ENCODE results near the gene TTC9C.

Gene TTC9C

DNA sequence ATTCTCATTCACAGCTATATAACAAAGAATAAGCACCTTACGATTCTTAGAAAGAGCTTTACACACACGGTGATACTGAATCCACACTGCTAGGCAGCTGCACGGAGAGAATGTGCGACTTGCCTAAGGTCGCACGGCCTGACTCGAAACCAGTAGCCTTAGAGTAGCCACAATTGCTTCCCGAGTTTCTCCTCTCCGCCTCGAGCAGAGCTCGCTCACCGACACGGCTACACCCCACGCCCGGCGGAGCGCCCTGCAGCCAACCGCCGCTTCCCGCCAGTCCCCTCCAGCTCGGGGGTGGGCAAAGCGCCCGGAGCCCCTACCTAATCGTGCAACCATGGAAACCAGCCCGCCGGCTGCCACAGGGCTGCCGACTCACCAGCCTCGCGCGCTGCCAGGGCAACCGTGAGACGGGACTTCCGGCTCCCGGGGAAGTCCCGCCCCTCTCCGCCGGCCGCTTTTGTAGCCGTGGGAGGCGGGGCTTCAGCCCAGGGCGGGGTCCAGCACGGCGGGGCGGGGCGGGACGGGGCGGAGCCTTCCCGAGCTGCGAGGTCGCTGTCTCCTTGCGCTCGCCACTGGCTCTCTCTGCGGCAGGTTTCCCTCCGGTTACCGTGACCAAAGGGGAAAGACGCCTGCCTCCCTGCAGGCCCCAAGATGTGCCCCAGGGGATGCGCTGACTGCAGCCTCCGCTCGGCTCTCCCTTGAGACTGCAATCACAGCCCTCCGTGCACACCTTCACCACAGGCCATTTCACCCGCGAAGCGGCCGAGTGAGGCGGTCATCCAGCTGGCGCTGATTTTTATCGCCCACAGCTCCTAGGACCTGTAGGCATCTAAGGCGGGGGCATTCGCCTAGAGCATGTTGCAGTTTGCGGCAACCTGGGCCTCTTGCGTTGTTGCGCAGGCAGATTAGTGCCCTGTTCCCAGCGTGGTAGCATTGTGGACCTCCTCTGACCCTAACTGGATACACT is 22.1 kb upstream of the TTC9C start:
- Mint-ChIP-seq H3K4me1 (peaks cover 58% of the 10 kb centered on the region), H3K27ac (peak overlapping the region; percentile 97), H3K9me3 (no peaks in the 10 kb centered on the region), H3K36me3 (peaks cover 70% of the 10 kb centered on the region), H3K4me3 (peak overlapping the region; percentile 88)
- peak; percentile 78 for ATAC-seq
- peak; percentile 92 to 94 for DNase-seq (ENCODE audit: low spot score in 2 of 2)

- Mint-ChIP-seq H3K36me3 (peaks cover 70% of the 10 kb centered on the region), H3K4me3 (peak overlapping the region; percentile 88), H3K4me1 (peaks cover 58% of the 10 kb centered on the region), H3K9me3 (no peaks in the 10 kb centered on the region), H3K27ac (peak overlapping the region; percentile 97)
- DNase-seq (ENCODE audit: low spot score in 2 of 2) (no peak), ATAC-seq (no peak)
Observed at GRCh38 chr11:62706850-62707247, 21.4 kb upstream of the TTC9C start.

DNA sequence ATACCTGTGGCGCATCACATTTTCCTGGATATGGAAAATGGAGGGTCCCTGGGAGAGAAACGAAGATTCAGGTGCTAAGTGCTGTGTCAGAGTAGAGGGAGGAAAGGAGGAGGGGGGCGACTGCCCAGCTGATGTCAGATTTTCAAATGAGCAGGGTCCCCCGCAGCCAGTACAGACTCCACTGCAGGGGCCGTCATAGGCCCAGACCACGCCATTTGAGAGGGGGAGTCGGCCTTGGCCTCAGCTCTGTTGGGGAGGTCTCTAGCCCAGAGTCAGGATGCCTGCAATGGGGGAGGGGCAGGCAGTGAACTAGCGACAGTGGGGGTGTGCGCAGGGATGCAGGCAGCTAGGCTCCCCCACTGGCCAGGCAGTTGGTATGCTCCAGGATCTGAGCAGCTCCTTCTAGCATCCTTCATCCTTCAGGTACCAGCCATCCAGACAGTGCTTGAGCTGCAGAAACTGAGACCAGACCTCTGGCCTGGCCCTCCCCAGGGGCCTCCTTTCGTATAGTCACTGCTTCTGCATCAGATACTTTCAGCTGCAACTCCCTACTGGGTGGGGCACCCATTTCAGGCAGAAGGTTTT is 20.9 kb upstream of the TTC9C start, which contains the start of the genes BSCL2 and GNG3:
Gene BSCL2, minus strand, starts transcription at position 148 of the 585 bp plus-strand sequence. CDS start 229 bp downstream, outside the sequence.
Gene GNG3, plus strand, starts transcription at position 400 of the 585 bp plus-strand sequence. CDS start 620 bp downstream, outside the sequence.
- peak within 1 kb of the TSS; percentile 88 for H3K4me3 Mint-ChIP-seq
- DNase-seq (ENCODE audit: low spot score in 2 of 2): no peak
- peaks cover 58% of the 10 kb centered on the region for H3K4me1 Mint-ChIP-seq
- peak within 1 kb of the TSS; percentile 97 for H3K27ac Mint-ChIP-seq
- H3K9me3 Mint-ChIP-seq: no peaks in the 10 kb centered on the region
- no peak for ATAC-seq
- peaks cover 70% of the 10 kb centered on the region for H3K36me3 Mint-ChIP-seq

- Mint-ChIP-seq H3K36me3 (peaks cover 75% of the 10 kb centered on the region), H3K9me3 (no peaks in the 10 kb centered on the region), H3K4me3 (peak overlapping the region; percentile 88), H3K4me1 (peaks cover 64% of the 10 kb centered on the region), H3K27ac (peak overlapping the region; percentile 97)
- DNase-seq (ENCODE audit: low spot score in 2 of 2) (no peak), ATAC-seq (no peak)
Observed at GRCh38 chr11:62708392-62708791, 19.9 kb upstream of the TTC9C start.

DNA sequence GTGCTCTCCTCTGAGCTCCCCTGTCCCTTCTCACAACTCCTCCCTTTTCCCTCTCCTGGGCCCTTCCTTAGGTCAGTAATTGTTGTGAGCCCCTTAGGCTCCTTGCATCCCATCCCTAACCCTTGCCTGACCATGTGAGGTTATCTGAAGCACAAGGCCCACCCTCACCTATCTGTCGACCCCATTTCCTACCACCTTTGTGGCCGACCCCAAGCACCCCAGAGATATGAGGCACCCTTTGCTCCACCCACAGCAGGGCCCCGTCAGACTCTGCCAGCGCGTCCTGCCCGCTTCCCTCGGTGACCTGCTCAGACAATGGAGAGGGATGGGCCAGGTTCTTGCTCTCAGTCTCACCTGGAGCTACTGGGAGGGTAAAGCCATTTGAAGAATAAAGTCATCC is 19.5 kb upstream of the TTC9C start:
- peak overlapping the region; percentile 88 for H3K4me3 Mint-ChIP-seq
- H3K27ac Mint-ChIP-seq: peak overlapping the region; percentile 97
- DNase-seq (ENCODE audit: low spot score in 2 of 2) (peak in 1 of 2 donors; percentile 30), ATAC-seq (peak; percentile 48)
- peaks cover 79% of the 10 kb centered on the region for H3K36me3 Mint-ChIP-seq
- peaks cover 68% of the 10 kb centered on the region for H3K4me1 Mint-ChIP-seq
- H3K9me3 Mint-ChIP-seq: no peaks in the 10 kb centered on the region

GRCh38 chr11:62709247-62710000 is 18.9 kb upstream of the TTC9C start:
- H3K4me1 Mint-ChIP-seq: peaks cover 73% of the 10 kb centered on the region

DNA sequence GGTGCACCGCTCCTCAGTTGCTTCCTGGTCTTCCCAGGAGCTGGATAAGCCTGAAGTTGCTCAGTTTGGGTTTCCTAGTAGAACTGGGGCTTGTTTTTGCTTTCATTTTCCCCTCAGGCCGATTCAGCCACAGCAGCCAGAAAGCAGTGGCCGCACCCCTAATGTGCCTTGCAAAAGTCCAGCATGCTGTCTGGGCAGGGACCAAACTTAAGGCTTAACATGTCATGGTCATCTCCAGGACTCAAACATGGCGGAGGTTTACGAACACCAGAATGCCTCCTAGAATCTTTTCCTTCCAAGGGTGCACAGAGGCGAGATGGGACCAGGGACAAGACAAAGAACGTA is 18.3 kb upstream of the TTC9C start:
- peak in 1 of 2 donors; percentile 72 for DNase-seq (ENCODE audit: low spot score in 2 of 2)
- peaks cover 84% of the 10 kb centered on the region for H3K36me3 Mint-ChIP-seq

More at GRCh38 chr11:62709247-62710000, 18.9 kb upstream of the TTC9C start:
- ATAC-seq (peak; percentile 87), DNase-seq (ENCODE audit: low spot score in 2 of 2) (peak; percentile 76 to 95)
- Mint-ChIP-seq H3K27ac (peak overlapping the region; percentile 97), H3K9me3 (no peaks in the 10 kb centered on the region), H3K36me3 (peaks cover 82% of the 10 kb centered on the region), H3K4me3 (peak overlapping the region; percentile 88)

DNA sequence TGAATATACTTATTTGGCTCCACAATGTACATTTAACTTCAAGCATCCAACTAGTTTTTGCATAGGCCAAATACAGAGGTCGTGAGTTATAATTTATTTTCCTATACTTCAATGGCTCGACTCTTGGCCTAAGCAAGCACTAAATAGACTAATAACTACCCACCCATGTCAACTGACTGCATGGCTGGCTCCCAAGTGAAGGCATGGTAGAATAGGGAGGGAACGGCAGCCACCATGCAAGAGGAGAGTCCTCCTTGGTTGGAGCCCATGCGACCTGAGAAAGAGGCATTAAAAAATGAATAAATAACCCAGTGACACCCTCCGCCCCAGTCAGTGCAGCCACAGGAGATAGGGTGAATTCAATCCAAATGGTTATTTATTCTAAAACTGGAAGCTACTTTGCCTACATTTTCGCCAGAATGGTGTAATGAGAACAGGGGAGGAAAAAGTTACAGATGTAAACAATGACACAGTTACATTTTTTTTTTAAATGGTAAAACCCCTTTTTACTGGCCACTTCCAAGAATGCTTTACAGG is 15.9 kb upstream of the TTC9C start:
- Mint-ChIP-seq H3K27ac (peak overlapping the region; percentile 89), H3K9me3 (no peaks in the 10 kb centered on the region), H3K36me3 (peaks cover 90% of the 10 kb centered on the region), H3K4me1 (peaks cover 64% of the 10 kb centered on the region), H3K4me3 (peak overlapping the region; percentile 44)
- no peak for DNase-seq (ENCODE audit: low spot score in 2 of 2)
- ATAC-seq: no peak

More for the DNA sequence above, 18.3 kb upstream of the TTC9C start:
- Mint-ChIP-seq H3K27ac (peak overlapping the region; percentile 97), H3K9me3 (no peaks in the 10 kb centered on the region), H3K4me3 (peak overlapping the region; percentile 88), H3K4me1 (peaks cover 74% of the 10 kb centered on the region)
- ATAC-seq: no peak

DNA sequence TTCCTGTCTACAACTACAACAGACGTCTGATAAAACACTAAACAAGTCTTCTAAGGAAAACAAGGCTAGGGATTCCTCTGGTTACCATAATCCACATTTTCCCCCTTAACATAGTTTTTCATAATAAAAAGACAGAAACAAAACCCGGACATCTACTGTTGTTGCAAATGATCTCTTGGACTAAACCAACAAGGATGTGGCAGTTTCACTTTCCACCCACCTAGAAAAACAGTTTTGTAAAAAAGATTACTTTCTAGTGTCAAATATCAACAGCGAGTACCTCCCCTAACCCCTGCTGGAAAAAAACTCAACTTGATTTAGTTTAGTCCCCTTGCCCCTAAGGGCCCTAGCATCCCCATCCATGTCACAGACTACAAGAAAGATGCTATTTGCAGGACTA is 15.4 kb upstream of the TTC9C start:
- peak overlapping the region; percentile 44 for H3K4me3 Mint-ChIP-seq
- H3K36me3 Mint-ChIP-seq: peaks cover 93% of the 10 kb centered on the region
- DNase-seq (ENCODE audit: low spot score in 2 of 2) (no peak), ATAC-seq (no peak)
- H3K9me3 Mint-ChIP-seq: no peaks in the 10 kb centered on the region
- peak overlapping the region; percentile 89 for H3K27ac Mint-ChIP-seq
- H3K4me1 Mint-ChIP-seq: peaks cover 62% of the 10 kb centered on the region

DNA sequence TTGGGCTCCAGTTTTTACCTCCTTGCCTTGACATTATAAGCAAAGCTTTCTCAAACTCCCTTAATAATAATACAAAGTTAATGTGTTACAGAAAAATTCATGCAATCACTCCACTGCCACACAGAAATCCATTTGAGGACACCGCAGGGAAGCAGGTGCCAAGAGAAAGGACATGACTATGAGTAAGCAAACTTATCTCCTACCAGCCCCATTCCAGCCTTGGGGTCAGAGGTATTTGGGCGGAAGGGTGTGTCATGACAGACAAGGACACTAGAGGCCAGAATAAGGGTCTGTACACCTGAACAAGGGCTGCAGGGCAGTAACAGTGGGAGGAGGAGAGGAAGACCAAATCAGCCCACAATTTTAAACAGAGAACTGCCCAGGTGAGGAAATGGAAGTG is 14.9 kb upstream of the TTC9C start:
- Mint-ChIP-seq H3K9me3 (no peaks in the 10 kb centered on the region), H3K4me3 (peak overlapping the region; percentile 44), H3K36me3 (peaks cover 98% of the 10 kb centered on the region), H3K4me1 (peaks cover 61% of the 10 kb centered on the region), H3K27ac (peak overlapping the region; percentile 89)
- ATAC-seq: no peak
- no peak for DNase-seq (ENCODE audit: low spot score in 2 of 2)

- H3K27ac Mint-ChIP-seq: peak overlapping the region; percentile 89
- DNase-seq (ENCODE audit: low spot score in 2 of 2) (no peak), ATAC-seq (no peak)
- no peaks in the 10 kb centered on the region for H3K9me3 Mint-ChIP-seq
- H3K4me3 Mint-ChIP-seq: no peak overlapping the region
- H3K4me1 Mint-ChIP-seq: peaks cover 53% of the 10 kb centered on the region
- H3K36me3 Mint-ChIP-seq: peaks cover 100% of the 10 kb centered on the region
Observed at GRCh38 chr11:62715150-62716130, 12.8 kb upstream of the TTC9C start.

DNA sequence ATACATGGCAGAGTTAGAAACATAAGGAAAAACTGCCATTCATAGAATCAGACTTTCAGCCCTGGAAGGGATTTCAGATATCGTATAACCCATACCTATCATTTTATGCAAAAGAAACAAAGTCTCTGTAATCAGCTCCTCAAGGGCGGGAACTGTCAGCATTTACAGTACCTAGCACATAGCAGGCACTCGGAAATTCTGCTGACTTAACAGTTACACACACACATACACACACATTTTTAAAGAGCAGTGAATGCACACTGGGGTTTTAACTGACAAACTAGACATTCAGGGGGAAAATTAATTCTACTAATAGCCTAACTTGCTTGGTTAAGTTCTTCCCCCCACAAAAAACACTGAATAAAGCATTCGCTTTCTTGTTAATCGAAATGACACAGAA is 12.1 kb upstream of the TTC9C start:
- ATAC-seq: no peak
- peaks cover 100% of the 10 kb centered on the region for H3K36me3 Mint-ChIP-seq
- H3K9me3 Mint-ChIP-seq: no peaks in the 10 kb centered on the region
- H3K4me1 Mint-ChIP-seq: peaks cover 50% of the 10 kb centered on the region
- DNase-seq (ENCODE audit: low spot score in 2 of 2): no peak
- peak overlapping the region; percentile 89 for H3K27ac Mint-ChIP-seq
- no peak overlapping the region for H3K4me3 Mint-ChIP-seq

DNA sequence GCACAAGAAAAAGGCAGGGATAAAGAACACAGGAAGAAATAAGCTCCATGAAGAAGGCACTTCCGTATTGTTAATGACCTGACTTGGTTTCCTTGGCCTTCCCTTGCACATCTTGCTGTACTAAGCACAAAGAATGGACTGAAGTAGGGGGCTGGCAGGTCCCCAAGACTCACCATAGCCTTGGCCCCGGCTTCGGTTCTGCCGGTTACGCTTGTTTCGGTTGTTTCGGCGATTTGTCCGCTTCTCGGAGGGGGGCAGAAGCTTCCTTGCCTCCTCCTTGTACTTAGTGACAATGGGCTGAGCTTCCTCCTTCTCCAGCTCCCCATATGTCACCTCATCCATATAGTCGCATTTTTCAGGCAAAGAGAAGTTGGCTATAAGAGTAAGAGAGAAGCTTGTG is 11.5 kb upstream of the TTC9C start:
- Mint-ChIP-seq H3K4me1 (peaks cover 50% of the 10 kb centered on the region), H3K36me3 (peaks cover 100% of the 10 kb centered on the region), H3K27ac (peak overlapping the region; percentile 60)

More for the DNA sequence above, 11.5 kb upstream of the TTC9C start:
- DNase-seq (ENCODE audit: low spot score in 2 of 2) (no peak), ATAC-seq (no peak)
- no peak overlapping the region for H3K4me3 Mint-ChIP-seq
- no peaks in the 10 kb centered on the region for H3K9me3 Mint-ChIP-seq

Measured in stimulated activated effector memory CD8-positive, alpha-beta T cell treated with anti-CD3 and anti-CD28 coated beads, Interleukin-12 subunit alpha, Interleukin-12 subunit beta, amount 100 ng/mL, for 72 hours (primary cell).